Measurements from ENCODE around the gene OR14I1.

The OR14I1 gene

DNA sequence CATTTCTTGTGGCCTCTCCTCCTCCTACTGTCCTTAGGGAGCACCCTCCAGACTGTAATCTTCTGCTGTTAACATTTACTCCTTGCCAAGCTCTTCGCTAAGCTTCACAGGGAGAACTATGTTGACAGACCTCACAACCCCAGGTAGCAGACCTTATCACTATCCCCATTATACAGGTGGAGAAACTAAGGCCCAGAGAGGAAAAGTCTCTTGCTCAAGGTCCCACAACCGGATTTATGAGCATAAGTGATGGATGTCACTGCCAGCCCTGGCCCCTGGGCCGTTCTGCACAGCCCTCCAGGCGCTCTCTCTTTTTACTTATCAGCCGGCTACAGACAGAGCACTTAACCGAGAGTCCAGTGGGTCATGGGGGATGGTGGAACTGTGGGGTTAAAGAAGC is 34.9 kb upstream of the OR14I1 start:
- no peak for DNase-seq (ENCODE audit: low read depth in 1 of 2, low spot score in 1 of 2)
- no peak overlapping the region for H3K4me3 ChIP-seq (replicated peaks; ENCODE audit: insufficient read depth, low read length)
- no peak for TF ChIP-seq REST (IDR thresholded peaks at IDR 0.05; ENCODE audit: insufficient replicate concordance, low read depth)
- TF ChIP-seq, protein P1, sequence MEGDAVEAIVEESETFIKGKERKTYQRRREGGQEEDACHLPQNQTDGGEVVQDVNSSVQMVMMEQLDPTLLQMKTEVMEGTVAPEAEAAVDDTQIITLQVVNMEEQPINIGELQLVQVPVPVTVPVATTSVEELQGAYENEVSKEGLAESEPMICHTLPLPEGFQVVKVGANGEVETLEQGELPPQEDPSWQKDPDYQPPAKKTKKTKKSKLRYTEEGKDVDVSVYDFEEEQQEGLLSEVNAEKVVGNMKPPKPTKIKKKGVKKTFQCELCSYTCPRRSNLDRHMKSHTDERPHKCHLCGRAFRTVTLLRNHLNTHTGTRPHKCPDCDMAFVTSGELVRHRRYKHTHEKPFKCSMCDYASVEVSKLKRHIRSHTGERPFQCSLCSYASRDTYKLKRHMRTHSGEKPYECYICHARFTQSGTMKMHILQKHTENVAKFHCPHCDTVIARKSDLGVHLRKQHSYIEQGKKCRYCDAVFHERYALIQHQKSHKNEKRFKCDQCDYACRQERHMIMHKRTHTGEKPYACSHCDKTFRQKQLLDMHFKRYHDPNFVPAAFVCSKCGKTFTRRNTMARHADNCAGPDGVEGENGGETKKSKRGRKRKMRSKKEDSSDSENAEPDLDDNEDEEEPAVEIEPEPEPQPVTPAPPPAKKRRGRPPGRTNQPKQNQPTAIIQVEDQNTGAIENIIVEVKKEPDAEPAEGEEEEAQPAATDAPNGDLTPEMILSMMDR (IDR thresholded peaks at IDR 0.05; ENCODE audit: insufficient read depth, low read length) = no peak
- no peaks in the 10 kb centered on the region for H3K27me3 ChIP-seq (ENCODE audit: insufficient read depth, poor library complexity, severe bottlenecking)
- H3K27ac ChIP-seq (replicated peaks) = no peak overlapping the region

- Histone ChIP-seq H3K27me3 (ENCODE audit: insufficient read depth, poor library complexity, severe bottlenecking) (no peaks in the 10 kb centered on the region), H3K4me3 (replicated peaks; ENCODE audit: insufficient read depth, low read length) (no peak overlapping the region), H3K27ac (replicated peaks) (no peak overlapping the region)
- no peak for DNase-seq (ENCODE audit: low read depth in 1 of 2, low spot score in 1 of 2)
- TF ChIP-seq, protein P1 (IDR thresholded peaks at IDR 0.05; ENCODE audit: insufficient read depth, low read length) = no peak
- TF ChIP-seq SPI1 (IDR thresholded peaks at IDR 0.05; ENCODE audit: borderline replicate concordance, low read depth) (no peak), POLR2AphosphoS5 (IDR thresholded peaks at IDR 0.05; ENCODE audit: low read depth) (no peak), GABPA (IDR thresholded peaks at IDR 0.05; ENCODE audit: low read depth) (no peak), REST (IDR thresholded peaks at IDR 0.05; ENCODE audit: insufficient replicate concordance, low read depth) (no peak)
These were observed 34.4 kb upstream of the OR14I1 start for GRCh38 chr1:248736977-248737376.

GRCh38 chr1:248733566-248733965 is 31.0 kb upstream of the OR14I1 start:
- TF ChIP-seq GABPA (IDR thresholded peaks at IDR 0.05; ENCODE audit: low read depth) (no peak), POLR2AphosphoS5 (IDR thresholded peaks at IDR 0.05; ENCODE audit: low read depth) (no peak), REST (IDR thresholded peaks at IDR 0.05; ENCODE audit: insufficient replicate concordance, low read depth) (no peak), SPI1 (IDR thresholded peaks at IDR 0.05; ENCODE audit: borderline replicate concordance, low read depth) (no peak)
- TF ChIP-seq, protein P1 (IDR thresholded peaks at IDR 0.05; ENCODE audit: insufficient read depth, low read length) = no peak
- no peaks in the 10 kb centered on the region for H3K27me3 ChIP-seq (ENCODE audit: insufficient read depth, poor library complexity, severe bottlenecking)
- DNase-seq (ENCODE audit: low read depth in 1 of 2, low spot score in 1 of 2) = no peak
- H3K4me3 ChIP-seq (replicated peaks; ENCODE audit: insufficient read depth, low read length) = no peak overlapping the region
- H3K27ac ChIP-seq (replicated peaks) = no peak overlapping the region
